H7 (cell line): Measurements from ENCODE around the gene ITPRID2. TPM values are rescaled to one million over a fixed set of nuclear protein-coding genes. Genes with fewer than 3 reads are reported as not detected.

Experiments
- DNase-seq: peaks from one replicate; pipeline ENCODE4 v3.0.0; 2012
- H3K27me3 ChIP-seq: 2 replicates; pipeline ENCODE4 v1.6.0; 2011; ENCODE audit warnings: mild to moderate bottlenecking, low read length; ENCODE audit not compliant: control insufficient read depth, insufficient read depth
- H3K36me3 ChIP-seq: replicated peaks from 2 replicates; pipeline ENCODE4 v1.5.1; 2011; ENCODE audit warnings: low read length; ENCODE audit not compliant: control insufficient read depth, insufficient read depth
- H3K4me3 ChIP-seq: 2 replicates; pipeline ENCODE4 v1.5.1; 2011; ENCODE audit warnings: low read depth, mild to moderate bottlenecking, control low read depth, low read length, moderate library complexity; ENCODE audit not compliant: insufficient read depth
- total RNA-seq: library from RNA; depleted of rRNA; stranded (reverse); fragments of >200 nt; shearing (Covaris generic); gene quantifications from 2 replicates; pipeline ENCODE4 v1.2.3, GENCODE V29; 2014

ITPRID2 gene
- total RNA-seq, 1 experiment from 2014 or later = 13.6 TPM

DNA sequence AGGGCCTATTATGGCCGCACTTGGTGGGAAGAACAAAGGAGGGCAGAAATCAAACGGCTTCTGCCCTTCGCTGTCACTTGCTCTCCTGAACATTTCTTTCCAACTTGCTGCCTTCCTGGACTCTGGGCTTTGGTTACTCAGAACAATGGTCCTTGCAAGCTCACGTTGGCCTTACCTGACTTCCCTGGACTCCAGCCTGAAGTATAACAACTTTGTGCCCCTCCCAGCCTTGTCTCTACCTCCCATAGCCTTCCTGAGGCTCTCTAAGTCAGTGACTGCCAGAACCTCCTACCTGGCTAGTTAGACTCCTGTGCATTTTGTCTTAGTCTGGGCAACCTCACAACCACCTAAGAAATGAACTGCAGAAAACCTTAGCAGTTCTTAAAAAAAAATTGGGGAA, 30.2 kb upstream of the ITPRID2 start:
- Histone ChIP-seq H3K27me3 (no peaks in the 10 kb centered on the region), H3K4me3 (no peak overlapping the region), H3K36me3 (no peaks in the 10 kb centered on the region)
- DNase-seq = no peak

- no peak overlapping the region for H3K4me3 ChIP-seq
- no peak for DNase-seq
- no peaks in the 10 kb centered on the region for H3K27me3 ChIP-seq
- H3K36me3 ChIP-seq = no peaks in the 10 kb centered on the region
Observed at GRCh38 chr2:181862583-181863281, 28.8 kb upstream of the ITPRID2 start.

DNA sequence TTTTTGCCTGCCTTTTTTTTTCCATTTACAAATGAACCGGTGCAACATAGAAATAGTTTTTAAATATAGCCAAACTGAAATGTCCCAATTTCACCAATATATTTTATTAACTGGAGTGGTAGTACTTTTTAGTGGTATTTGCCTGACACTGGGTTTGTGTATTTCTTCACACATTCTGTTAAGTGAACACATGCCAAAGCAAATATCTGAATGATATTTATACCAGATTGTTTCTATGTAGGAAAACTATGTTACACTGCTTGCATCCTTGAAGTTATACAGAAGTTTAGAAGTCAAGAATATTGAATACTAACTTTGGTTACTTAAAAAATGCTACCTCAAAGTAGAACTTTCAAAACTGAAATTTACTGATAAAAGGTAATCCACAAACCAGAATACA, 19.4 kb upstream of the ITPRID2 start:
- H3K4me3 ChIP-seq = no peak overlapping the region
- no peak for DNase-seq
- no peaks in the 10 kb centered on the region for H3K36me3 ChIP-seq
- no peaks in the 10 kb centered on the region for H3K27me3 ChIP-seq

GRCh38 chr2:181876614-181877063, 14.9 kb upstream of the ITPRID2 start:
- Histone ChIP-seq H3K27me3 (no peaks in the 10 kb centered on the region), H3K4me3 (no peak overlapping the region), H3K36me3 (no peaks in the 10 kb centered on the region)
- no peak for DNase-seq

DNA sequence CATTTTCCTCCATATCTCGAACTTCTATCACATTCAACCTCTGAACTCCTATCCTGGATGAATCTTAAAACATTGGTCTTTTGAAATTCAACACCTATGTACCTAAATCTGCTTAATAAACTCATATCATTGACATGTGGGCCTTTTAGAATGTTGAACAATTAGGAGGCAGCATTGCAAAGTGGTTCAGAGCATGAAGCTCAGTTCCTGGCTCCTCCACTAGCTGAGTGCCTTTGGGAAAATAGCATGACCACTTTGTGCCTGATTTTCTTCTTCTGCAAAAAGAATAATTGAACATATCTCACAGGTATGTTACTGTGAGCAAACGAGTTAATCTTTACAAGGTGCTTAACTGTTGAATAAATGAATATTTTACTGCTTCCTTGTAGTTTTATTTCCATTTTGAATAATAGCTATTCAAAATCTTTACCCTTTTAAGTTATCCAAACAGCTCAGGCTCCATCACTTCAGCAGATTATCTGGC, 14.3 kb upstream of the ITPRID2 start:
- Histone ChIP-seq H3K36me3 (no peaks in the 10 kb centered on the region), H3K27me3 (no peaks in the 10 kb centered on the region), H3K4me3 (no peak overlapping the region)
- DNase-seq = no peak

GRCh38 chr2:181878448-181878847, 13.1 kb upstream of the ITPRID2 start:
- DNase-seq = no peak
- no peaks in the 10 kb centered on the region for H3K27me3 ChIP-seq
- H3K36me3 ChIP-seq = no peaks in the 10 kb centered on the region
- H3K4me3 ChIP-seq = no peak overlapping the region

DNA sequence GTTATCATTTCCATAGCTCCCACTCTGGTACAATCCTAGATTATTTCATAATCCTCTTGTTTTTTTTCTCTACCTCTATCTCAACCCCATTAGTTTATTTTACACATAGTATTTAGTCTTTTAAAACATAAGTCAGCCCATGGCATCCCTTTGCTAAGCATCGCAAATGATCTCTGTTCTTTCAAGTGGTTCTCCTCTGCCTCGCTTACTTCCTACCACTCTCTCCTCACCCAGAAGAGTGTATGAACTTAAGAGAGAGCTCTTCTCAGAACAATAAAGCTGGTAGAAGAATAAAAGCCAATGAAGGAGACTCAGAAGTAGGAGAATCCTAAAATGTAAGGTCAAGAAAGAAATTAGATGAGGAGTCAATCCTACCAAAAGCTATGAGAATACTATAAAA, 12.2 kb upstream of the ITPRID2 start:
- no peak for DNase-seq
- H3K4me3 ChIP-seq = no peak overlapping the region

DNA sequence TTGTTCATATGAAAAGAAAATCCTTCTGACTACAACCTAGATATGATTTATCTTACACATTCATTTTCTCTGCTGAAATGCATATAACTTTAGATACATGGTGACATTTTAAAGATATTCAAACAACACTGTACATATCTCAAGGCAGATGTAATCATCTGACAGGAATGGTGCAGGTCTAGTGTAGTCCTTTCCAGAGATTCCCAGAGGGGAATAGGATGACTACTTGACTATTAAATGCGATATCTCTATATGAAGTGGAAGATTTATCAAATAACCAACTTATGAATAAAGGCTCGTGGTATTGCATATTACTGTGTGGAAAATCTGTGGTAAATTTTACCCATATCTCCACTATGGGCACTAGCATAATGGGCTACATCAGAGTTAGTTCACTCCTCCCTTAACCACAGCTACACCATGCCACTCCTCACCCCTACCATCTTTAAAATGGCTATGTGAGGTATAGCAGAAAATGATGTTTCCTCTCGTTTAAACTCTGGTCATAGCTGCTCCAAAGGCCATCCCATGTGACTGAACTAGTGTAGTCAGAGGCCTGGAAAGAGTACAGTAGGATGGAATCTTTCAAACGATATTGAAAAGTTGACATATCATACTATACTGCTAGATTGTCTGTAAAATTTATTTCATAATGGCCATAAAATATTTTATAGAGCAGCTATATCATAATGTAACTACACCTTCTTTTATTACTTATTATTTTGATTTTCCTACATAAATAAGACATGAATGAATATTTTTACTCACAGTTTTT, 9.1 kb upstream of the ITPRID2 start:
- no peak overlapping the region for H3K4me3 ChIP-seq
- DNase-seq = no peak

More for the DNA sequence above, 12.2 kb upstream of the ITPRID2 start:
- no peaks in the 10 kb centered on the region for H3K36me3 ChIP-seq
- no peaks in the 10 kb centered on the region for H3K27me3 ChIP-seq

GRCh38 chr2:181884601-181885000, 6.9 kb upstream of the ITPRID2 start:
- Histone ChIP-seq H3K4me3 (no peak overlapping the region), H3K27me3 (no peaks in the 10 kb centered on the region)
- no peak for DNase-seq

More for the DNA sequence above, 9.1 kb upstream of the ITPRID2 start:
- Histone ChIP-seq H3K36me3 (no peaks in the 10 kb centered on the region), H3K27me3 (no peaks in the 10 kb centered on the region)

GRCh38 chr2:181885096-181885495, 6.4 kb upstream of the ITPRID2 start:
- Histone ChIP-seq H3K4me3 (no peak overlapping the region), H3K36me3 (no peaks in the 10 kb centered on the region), H3K27me3 (no peaks in the 10 kb centered on the region)
- no peak for DNase-seq

More at GRCh38 chr2:181884601-181885000, 6.9 kb upstream of the ITPRID2 start:
- H3K36me3 ChIP-seq = no peaks in the 10 kb centered on the region

GRCh38 chr2:181886192-181886591, 5.3 kb upstream of the ITPRID2 start:
- H3K4me3 ChIP-seq = no peak overlapping the region
- no peaks in the 10 kb centered on the region for H3K27me3 ChIP-seq
- DNase-seq = no peak
- H3K36me3 ChIP-seq = no peaks in the 10 kb centered on the region

GRCh38 chr2:181887045-181887444, 4.5 kb upstream of the ITPRID2 start:
- Histone ChIP-seq H3K4me3 (no peak overlapping the region), H3K36me3 (no peaks in the 10 kb centered on the region), H3K27me3 (no peaks in the 10 kb centered on the region)
- no peak for DNase-seq

DNA sequence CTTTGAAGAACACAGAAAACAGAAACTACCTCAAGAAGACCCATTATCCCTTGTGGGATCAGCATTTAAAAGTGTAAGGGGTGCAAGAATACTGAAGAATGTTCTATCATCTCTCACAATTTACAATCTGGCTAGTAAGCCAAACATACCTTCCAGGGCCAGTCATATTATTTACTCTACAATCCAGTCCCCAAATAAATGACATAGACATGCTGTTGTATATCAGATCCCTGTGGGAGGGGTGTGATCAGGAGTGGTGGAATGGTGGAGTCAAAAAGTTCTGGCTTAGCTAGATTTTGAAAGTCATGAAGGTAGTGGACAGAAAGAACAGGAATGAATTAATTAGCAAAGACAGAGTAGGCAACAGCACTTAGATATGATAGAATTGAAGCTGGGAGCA, 1.8 kb upstream of the ITPRID2 start:
- DNase-seq = no peak
- no peaks in the 10 kb centered on the region; the same call in 1 of the 2 replicates for H3K27me3 ChIP-seq
- H3K36me3 ChIP-seq = no peaks in the 10 kb centered on the region
- H3K4me3 ChIP-seq = no peak overlapping the region

DNA sequence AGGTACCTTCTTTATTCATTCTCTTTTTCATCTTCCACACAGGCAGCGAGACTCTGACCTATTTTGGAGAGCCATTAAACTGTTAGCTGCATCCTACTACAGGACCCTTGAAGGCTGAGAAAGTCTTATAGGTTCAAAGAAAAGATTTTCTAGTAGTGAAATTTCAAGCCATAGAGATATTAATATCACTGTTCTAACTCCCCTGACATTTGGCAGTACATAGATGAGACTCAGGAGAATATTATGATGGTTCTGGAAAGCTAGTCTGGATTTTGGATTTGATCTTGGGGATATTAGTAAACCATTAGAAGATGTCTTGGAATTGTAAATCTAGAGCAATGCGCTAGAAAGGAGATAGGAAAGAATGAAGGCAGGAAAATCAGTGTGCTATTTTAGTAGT, 1.3 kb upstream of the ITPRID2 start:
- Histone ChIP-seq H3K27me3 (no peaks in the 10 kb centered on the region; the same call in 1 of the 2 replicates), H3K4me3 (no peak overlapping the region), H3K36me3 (no peaks in the 10 kb centered on the region)
- DNase-seq = no peak
